A673 (cell line): ENCODE data around the gene ZFPL1. TPM values are rescaled to one million over a fixed set of nuclear protein-coding genes. Genes with fewer than 3 reads are reported as not detected.

Source experiments
- BruUV-seq: library from RNA; stranded (reverse); fragments of 400-500 nt; replicated peaks from 2 replicates; lab custom pipeline; 2021; lab: Mats Ljungman, UMichigan
- CTCF ChIA-PET: fragments of 300-600 bp; sonication (Branson Sonifier 250); formaldehyde crosslinking; loops from one replicate; lab custom pipeline; 2022; ENCODE audit warnings: antibody characterized with exemption; lab: Charles Lee
- POLR2A ChIA-PET: fragments of 300-600 bp; sonication (Branson Sonifier 250); formaldehyde crosslinking; loops from one replicate; lab custom pipeline; 2022; ENCODE audit warnings: antibody characterized with exemption; ENCODE audit not compliant: low non-redundant PET; lab: Charles Lee
- DNase-seq: peaks from one replicate; pipeline ENCODE4 v3.0.0-alpha.2; 2015; ENCODE audit warnings: low spot score
- H3K27ac ChIP-seq: fragments of 200-600 bp; sonication (generic); 2 replicates; pipeline ENCODE4 v1.5.1; 2016; ENCODE audit warnings: mixed run types, low read depth, mild to moderate bottlenecking, mixed read lengths, antibody characterized with exemption, low read length; ENCODE audit not compliant: poor library complexity, severe bottlenecking
- H3K27me3 ChIP-seq: fragments of 200-600 bp; sonication (generic); replicated peaks from 2 replicates; pipeline ENCODE4 v1.6.1; 2017; ENCODE audit warnings: mixed run types, low read depth, mild to moderate bottlenecking, mixed read lengths, antibody characterized with exemption, low read length; ENCODE audit not compliant: insufficient read depth, poor library complexity
- H3K36me3 ChIP-seq: fragments of 200-600 bp; sonication (generic); 2 replicates; pipeline ENCODE4 v1.6.1; 2016; ENCODE audit warnings: mixed run types, mild to moderate bottlenecking, mixed read lengths, antibody characterized with exemption, low read length; ENCODE audit not compliant: insufficient read depth, poor library complexity, severe bottlenecking
- H3K4me1 ChIP-seq: fragments of 200-600 bp; sonication (generic); 2 replicates; pipeline ENCODE4 v1.6.1; 2017; ENCODE audit warnings: mixed run types, mild to moderate bottlenecking, mixed read lengths, antibody characterized with exemption, low read length; ENCODE audit not compliant: insufficient read depth, poor library complexity, severe bottlenecking
- H3K4me3 ChIP-seq: fragments of 200-600 bp; sonication (generic); 2 replicates; pipeline ENCODE4 v1.5.1; 2016; ENCODE audit warnings: low read depth, mixed run types, mild to moderate bottlenecking, mixed read lengths, low read length; ENCODE audit not compliant: poor library complexity, severe bottlenecking
- H3K9me3 ChIP-seq: fragments of 200-600 bp; sonication (generic); 2 replicates; pipeline ENCODE4 v1.6.1; 2016; ENCODE audit warnings: mixed run types, low read depth, mild to moderate bottlenecking, mixed read lengths, antibody characterized with exemption, low read length; ENCODE audit not compliant: poor library complexity, severe bottlenecking
- CTCF ChIP-seq: fragments of 300-800, 200-600 bp; sonication (generic); conservative IDR thresholded peaks from 2 replicates; pipeline ENCODE4 v1.5.1; 2017; ENCODE audit warnings: low read depth, mild to moderate bottlenecking, antibody characterized with exemption, low read length, moderate library complexity, mixed read lengths
- EZH2 ChIP-seq: fragments of 200-600 bp; sonication (generic); IDR thresholded peaks from 2 replicates; pipeline ENCODE4 v1.6.1; 2017; ENCODE audit warnings: borderline replicate concordance, low read depth, mild to moderate bottlenecking, mixed read lengths, antibody characterized with exemption, low read length; ENCODE audit not compliant: poor library complexity, severe bottlenecking
- intact Hi-C: fragments of 100-400 bp; cut with micrococcal nuclease; formaldehyde crosslinking; loops from one replicate; pipeline ENCODE4 v1.10.0; 2022; ENCODE audit not compliant: unreplicated experiment
- total RNA-seq: library from RNA; stranded (reverse); gene quantifications from 2 replicates; pipeline ENCODE4 v1.2.3, GENCODE V29; 2021

Gene ZFPL1
- total RNA-seq, 1 experiment from 2014 or later = 46.6 TPM

- DNase-seq = no peak
- POLR2A ChIA-PET = no interaction called here
- BruUV-seq = no TSS peak
- no peak overlapping the region for H3K4me3 ChIP-seq
- no peaks in the 10 kb centered on the region for H3K27me3 ChIP-seq
- CTCF ChIA-PET = no interaction called here
- no peaks in the 10 kb centered on the region for H3K9me3 ChIP-seq
- H3K27ac ChIP-seq = no peak overlapping the region
- TF ChIP-seq CTCF = no peak
- no peak for TF ChIP-seq EZH2
- H3K4me1 ChIP-seq = peaks cover 3% of the 10 kb centered on the region
- intact Hi-C loops = no loop called here
- H3K36me3 ChIP-seq = no peaks in the 10 kb centered on the region
Observed at GRCh38 chr11:65066315-65066714, 17.7 kb upstream of the ZFPL1 start.

GRCh38 chr11:65066805-65067291 lies 17.2 kb upstream of the ZFPL1 start:
- intact Hi-C loops = no loop called here
- TF ChIP-seq CTCF (no peak), EZH2 (no peak)
- no peaks in the 10 kb centered on the region for H3K9me3 ChIP-seq
- CTCF ChIA-PET = no interaction called here
- H3K36me3 ChIP-seq = no peaks in the 10 kb centered on the region
- POLR2A ChIA-PET = no interaction called here
- peaks cover 3% of the 10 kb centered on the region for H3K4me1 ChIP-seq
- H3K4me3 ChIP-seq = no peak overlapping the region
- H3K27me3 ChIP-seq = no peaks in the 10 kb centered on the region
- H3K27ac ChIP-seq = no peak overlapping the region
- no peak for DNase-seq
- BruUV-seq = no TSS peak

- ChIA-PET POLR2A (no interaction called here), CTCF (no interaction called here)
- intact Hi-C loops = no loop called here
- BruUV-seq = no TSS peak
- Histone ChIP-seq H3K4me3 (no peak overlapping the region), H3K9me3 (no peaks in the 10 kb centered on the region), H3K4me1 (peaks cover 3% of the 10 kb centered on the region), H3K27ac (no peak overlapping the region), H3K27me3 (no peaks in the 10 kb centered on the region), H3K36me3 (no peaks in the 10 kb centered on the region)
- TF ChIP-seq EZH2 (no peak), CTCF (no peak)
- DNase-seq = no peak
Observed at GRCh38 chr11:65067446-65067845, 16.6 kb upstream of the ZFPL1 start.
